Fibroblast of mammary gland (primary cell): Measurements from ENCODE around the gene BAZ1A.
"Not testable (repeated sequence)": the region's sequence is repeated elsewhere in the genome, so short reads cannot be mapped to it uniquely, and the experiment has no call there.

ENCODE experiments used
- DNase-seq: peaks from one replicate; pipeline ENCODE4 v3.0.0-alpha.2; 2010; ENCODE audit warnings: low read depth
- H3K4me3 ChIP-seq: 2 replicates; pipeline ENCODE4 v1.5.1; 2011; ENCODE audit warnings: low read depth, mild to moderate bottlenecking, low read length, moderate library complexity; ENCODE audit not compliant: control insufficient read depth
- CTCF ChIP-seq: conservative IDR thresholded peaks from 2 replicates; pipeline ENCODE4 v1.5.1; 2011; ENCODE audit warnings: low read depth, low read length, inconsistent platforms; ENCODE audit not compliant: control insufficient read depth, insufficient read depth

Gene BAZ1A

GRCh38 chr14:34817768-34818167 is 57.4 kb downstream of the BAZ1A start:
- TF ChIP-seq CTCF = no peak
- no peak overlapping the region for H3K4me3 ChIP-seq
- DNase-seq = no peak

GRCh38 chr14:34810028-34810427 is 65.1 kb downstream of the BAZ1A start:
- DNase-seq = no peak
- no peak for TF ChIP-seq CTCF
- no peak overlapping the region for H3K4me3 ChIP-seq

- no peak for TF ChIP-seq CTCF
- no peak overlapping the region for H3K4me3 ChIP-seq
- no peak for DNase-seq
Measured at GRCh38 chr14:34806257-34806656, 68.9 kb downstream of the BAZ1A start.

- TF ChIP-seq CTCF = no peak
- no peak for DNase-seq
- H3K4me3 ChIP-seq = no peak overlapping the region
Measured at GRCh38 chr14:34804933-34805332, 70.2 kb downstream of the BAZ1A start.

GRCh38 chr14:34798861-34799260 is 76.3 kb downstream of the BAZ1A start:
- not testable (repeated sequence) for DNase-seq, H3K4me3 ChIP-seq

- DNase-seq = no peak
- no peak for TF ChIP-seq CTCF
- H3K4me3 ChIP-seq = no peak overlapping the region
Measured at GRCh38 chr14:34797747-34798583, 77.2 kb downstream of the BAZ1A start.

GRCh38 chr14:34796902-34797301 is 78.3 kb downstream of the BAZ1A start:
- no peak for DNase-seq
- H3K4me3 ChIP-seq = no peak overlapping the region
- TF ChIP-seq CTCF = no peak
